NCI-H1694 (cell line): ENCODE results near the gene FIBCD1.
"Not testable (repeated sequence)": the region's sequence is repeated elsewhere in the genome, so short reads cannot be mapped to it uniquely, and the experiment has no call there.

Source experiments
- DNase-seq: peaks from one replicate; lab custom pipeline; 2025; lab: John Stamatoyannopoulos, UW

The FIBCD1 gene

DNA sequence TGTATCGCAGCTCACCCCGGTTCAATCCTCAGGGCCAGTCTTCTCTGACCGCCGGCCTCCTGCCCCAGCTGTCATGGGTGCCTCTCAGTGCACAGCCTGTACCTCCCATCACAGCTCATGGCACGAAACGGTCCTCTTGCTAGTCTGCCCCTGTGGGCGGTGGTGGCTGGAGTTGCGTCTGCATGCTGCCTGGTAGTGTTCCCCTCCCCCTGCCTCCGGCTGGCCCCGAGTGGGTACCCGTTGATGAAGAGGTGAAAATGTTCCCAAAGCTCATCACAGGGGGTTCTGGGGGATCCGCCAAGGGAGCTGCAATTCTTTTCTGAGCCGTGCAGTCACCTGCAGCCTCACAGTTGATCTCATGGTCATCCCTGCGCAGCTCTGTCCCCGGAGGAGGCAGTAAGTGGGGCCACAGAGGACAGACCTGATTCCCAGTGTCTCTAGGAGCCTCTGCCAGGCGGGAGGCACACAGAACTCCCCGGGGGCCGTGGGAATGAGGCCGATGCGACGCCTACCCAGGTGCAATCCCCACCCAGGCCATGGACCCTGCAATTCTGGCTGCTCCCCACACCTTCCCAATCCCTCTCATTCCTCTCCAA, 34.7 kb upstream of the FIBCD1 start:
- no peak for DNase-seq

DNA sequence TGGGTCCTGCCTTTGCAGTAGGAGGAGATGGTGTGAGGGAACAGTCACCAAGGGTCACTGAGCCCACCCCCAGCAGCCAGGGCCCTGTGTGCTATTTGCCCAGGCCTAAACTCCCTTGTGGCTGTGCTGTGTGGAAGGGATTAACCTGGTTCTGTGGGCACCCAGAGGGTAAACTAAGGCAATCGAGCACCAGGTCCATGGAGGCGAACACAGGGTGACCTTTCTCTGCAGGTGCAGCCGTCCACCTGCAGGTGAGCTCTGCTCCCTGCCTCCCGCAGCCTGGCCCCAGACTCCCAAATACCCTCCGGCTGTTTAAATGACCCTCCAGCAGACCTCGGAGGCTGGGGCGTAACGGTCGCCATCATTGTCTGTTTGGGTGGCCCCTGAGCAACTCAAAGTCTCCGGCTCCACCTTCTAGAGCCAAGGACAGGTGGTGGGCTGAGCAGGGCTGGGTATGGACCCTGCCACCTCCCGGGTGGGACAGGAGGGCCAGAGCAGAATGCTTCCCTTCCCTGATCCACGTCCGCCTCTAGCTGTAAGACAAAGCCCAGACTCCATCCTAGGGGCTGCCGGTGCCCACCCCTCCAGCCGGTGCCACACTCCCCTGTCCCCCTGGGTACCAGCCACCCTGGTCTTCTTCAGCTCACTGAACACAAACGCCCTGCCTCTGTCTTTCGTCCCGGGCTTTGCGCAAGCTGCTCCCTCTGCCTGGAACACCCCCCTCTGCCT, 34.1 kb upstream of the FIBCD1 start:
- DNase-seq, result no peak

DNA sequence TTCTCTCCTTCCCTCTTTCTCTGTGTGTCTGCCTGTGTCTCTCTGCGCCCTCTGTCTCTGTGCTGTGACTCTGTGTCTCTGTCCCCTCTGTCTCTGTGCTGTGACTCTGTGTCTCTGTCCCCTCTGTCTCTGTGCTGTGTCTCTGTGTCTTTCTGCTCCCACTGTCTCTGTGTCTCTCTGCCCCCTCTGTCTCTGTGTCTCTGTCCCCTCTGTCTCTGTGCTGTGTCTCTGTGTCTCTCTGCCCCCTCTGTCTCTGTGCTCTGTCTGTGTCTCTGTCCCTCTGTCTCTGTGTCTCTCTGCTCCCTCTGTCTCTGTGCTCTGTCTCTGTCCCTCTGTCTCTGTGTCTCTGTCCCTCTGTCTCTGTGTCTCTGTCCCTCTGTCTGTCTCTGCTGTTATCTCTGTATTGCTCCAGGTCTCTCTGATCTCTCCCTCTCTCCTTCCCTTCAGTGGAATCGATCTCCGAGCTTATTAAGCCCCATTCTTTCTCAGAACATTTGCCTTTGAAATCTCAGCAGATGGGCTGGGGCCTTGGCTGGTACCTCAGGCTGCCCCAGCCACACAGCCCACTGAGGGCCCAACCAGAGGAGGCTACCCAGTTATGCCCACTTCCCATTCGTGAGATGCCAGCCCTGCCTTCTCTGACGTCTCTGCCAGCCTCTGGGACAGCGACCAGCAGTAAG, 33.4 kb upstream of the FIBCD1 start:
- DNase-seq, result no peak

- DNase-seq, result no peak
Observed at GRCh38 chr9:130971294-130971849, 32.3 kb upstream of the FIBCD1 start.

DNA sequence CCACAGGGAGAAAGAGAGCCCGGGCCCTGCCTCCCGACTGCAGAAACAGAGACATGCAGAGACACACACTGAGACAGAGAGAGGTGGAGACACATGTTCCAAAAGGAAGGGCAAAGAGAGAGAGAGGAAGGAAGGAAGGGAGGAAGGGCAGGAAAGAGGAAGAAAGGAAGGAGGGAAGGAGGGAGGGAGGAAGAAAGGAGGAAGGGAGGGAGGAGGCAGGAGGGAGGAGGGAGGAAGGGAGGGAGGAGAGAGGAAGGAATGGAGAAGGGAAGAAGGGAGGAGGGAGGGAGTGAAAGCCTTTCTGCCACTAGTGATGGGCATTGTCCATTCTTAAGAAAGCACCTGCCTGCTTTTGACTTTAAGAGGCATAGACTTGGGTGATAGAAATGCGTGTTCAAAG, 31.8 kb upstream of the FIBCD1 start:
- no peak for DNase-seq

DNA sequence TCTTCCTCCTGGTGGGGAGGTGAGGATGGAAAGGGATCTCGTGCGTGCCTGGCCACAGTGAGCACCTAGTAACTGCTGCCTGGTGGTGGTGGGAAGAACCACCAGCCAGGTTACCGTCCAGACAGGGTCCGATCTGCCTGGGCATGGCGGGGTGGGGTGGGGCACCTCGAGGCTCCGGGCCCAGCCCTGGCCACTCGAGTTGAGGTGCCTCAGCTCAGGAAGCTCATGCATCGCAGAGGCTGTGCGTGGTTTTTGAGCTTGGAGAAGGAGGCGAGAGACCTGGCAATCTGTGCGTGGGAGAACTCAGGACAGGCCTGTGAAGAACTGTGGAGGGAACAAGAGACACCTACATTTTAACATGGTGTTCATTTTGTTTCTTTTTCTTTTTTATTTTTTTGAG, 31.0 kb upstream of the FIBCD1 start:
- DNase-seq, result no peak

- DNase-seq, result no peak
Observed at GRCh38 chr9:130965680-130966079, 26.6 kb upstream of the FIBCD1 start.

- DNase-seq, result no peak
Observed at GRCh38 chr9:130963916-130964315, 24.9 kb upstream of the FIBCD1 start.

DNA sequence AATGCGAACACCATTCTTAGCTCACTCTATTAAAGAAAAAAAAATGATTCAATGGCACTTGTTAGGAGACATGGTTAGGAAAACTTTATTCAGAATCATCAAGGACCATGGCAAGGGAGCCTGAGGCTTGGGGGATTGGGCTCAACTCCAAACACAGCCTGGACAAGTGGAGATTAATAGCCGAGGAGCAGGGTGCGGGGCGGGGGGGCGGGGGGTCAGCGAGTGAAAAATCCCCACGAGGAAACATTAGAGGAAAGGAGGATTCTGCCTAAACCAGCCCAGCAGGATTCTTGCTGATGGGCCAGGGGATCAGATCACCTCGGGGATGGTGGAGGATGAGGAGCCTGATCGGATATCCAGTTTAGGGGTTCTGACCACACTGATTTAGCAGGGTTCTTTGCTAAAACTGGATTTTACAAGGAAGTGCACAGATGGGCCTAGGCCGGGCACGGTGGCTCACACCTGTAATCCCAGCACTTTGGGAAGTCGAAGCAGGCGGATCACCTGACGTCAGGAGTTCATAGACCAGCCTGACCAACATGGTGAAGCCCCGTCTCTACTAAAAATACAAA, 24.4 kb upstream of the FIBCD1 start:
- no peak for DNase-seq

GRCh38 chr9:130962418-130963316, 23.6 kb upstream of the FIBCD1 start:
- no peak for DNase-seq

DNA sequence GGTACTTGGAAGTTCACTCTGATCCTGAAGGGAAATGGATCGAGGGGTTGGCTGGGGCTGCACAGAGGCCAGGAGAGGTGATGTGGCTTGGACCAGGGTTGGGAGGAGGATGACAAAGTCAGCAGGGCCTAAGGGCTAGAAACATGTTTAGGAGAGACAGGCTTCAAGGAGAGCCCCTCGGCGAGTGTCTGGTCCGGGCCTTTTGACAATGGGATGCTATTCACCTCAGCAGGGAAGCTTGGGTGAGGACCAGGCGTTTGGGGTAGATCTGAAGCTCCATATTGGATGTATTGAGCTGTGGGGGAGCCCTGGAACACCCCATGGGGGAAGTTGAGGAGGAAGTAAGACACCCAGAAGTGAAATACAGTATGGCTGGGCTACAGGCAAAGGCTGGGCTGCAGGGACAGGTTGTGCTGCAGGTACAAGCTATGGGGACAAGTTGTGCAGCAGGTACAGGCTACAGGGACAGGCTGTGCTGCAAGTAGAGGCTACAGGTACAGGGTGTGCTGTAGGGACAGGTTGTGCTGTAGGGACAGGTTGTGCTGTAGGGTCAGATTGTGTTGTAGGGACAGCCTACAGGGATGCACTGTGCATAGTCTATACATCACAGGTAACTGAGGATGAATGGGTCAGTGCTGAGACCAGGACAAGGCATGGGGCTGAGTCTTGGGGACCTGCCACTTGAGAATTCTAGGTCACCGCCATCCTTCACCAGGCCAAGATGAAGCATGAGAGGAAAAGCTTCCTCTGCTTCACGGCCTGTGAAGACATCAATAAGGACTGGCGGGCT, 22.7 kb upstream of the FIBCD1 start:
- DNase-seq, result no peak

DNA sequence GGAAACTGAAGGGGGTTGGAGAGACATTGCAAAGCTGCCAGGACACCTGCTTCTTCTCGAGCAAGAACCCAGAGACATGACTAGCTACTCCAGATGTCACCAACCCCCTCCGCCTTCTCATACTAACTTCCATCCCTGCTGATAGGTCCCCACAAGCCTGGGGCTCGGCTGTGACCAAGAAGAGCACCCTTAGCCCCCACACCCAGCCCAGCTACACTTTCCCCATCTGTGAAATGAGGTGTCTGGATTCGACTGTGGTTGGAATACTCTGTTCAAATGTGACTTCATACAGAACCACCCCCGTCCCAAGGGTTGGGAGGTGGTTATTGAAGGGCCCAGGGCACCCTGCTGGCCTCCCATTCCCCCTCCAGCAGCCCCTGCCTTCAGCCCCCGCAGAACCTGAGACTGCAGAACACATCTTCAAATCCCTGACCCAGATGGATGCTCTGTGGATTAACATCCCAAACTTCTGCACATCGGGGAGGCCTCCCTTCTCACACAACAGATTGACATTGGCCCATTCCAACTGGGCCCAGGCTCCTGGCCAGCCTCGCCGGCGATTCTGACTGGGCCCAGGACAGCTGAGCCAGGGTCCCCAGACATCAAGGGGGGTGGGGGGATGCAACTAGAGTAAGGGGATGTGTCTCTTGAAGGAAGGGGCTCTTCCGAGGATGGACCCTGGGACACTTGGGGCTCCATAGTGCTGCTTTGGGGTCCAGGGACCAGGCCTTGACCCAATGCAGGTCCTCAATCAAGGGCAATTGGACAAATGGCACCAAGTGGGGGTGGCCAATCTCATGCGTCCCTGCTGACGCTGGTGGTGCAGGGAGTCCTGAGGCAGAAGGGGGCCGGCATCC, 21.7 kb upstream of the FIBCD1 start:
- DNase-seq, result no peak

GRCh38 chr9:130959809-130960334, 20.8 kb upstream of the FIBCD1 start:
- DNase-seq, result no peak

GRCh38 chr9:130958564-130958963, 19.5 kb upstream of the FIBCD1 start:
- DNase-seq, result not testable (repeated sequence)

- DNase-seq, result no peak
Observed at GRCh38 chr9:130957451-130958203, 18.6 kb upstream of the FIBCD1 start.

GRCh38 chr9:130956636-130957450, 17.8 kb upstream of the FIBCD1 start:
- DNase-seq, result peak; percentile 86

DNA sequence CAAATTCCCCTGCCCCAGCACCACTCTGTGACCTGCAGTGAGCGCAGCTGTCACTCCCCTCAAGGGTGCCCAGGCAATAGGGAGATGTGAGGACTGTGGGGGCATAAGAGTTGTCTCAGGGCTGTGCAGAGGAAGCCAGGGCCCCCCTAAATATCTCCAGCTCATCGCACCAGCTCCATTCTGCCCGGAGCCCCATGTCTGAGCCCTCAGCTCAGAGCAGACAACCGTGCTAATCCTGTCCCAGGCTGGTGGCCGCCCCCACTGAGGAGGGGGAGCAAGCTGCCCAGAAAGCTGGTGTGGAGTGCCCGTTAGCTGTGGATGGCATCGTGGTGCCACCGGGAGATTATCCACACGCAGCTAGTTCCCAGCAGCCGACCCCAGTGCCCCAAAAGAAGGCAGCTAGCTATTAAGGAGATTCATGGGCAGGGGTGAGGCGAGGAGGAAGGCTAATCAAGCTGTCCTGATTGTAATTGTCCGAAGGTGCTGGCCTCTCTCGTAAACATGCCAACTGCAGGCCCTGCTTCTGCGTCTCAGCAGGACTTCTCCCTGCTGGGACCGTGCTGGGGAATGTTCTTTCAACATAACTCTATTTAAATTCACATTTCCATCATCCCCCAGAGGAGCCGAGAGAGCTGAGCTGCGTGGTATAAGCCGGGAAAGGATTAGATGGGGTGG, 17.0 kb upstream of the FIBCD1 start:
- no peak for DNase-seq
